H1 (cell line): ENCODE results near the gene R3HDM4. TPM values are rescaled to one million over a fixed set of nuclear protein-coding genes. Genes with fewer than 3 reads are reported as not detected.

Experiments used
- ASH2L ChIP-seq: fragments of 200-600, 300-600 bp; sonication (generic); IDR thresholded peaks from one replicate; pipeline ENCODE4 v1.7.1; 2017; ENCODE audit warnings: low read length
- CHD7 ChIP-seq: fragments of 300-600 bp; sonication (generic); IDR thresholded peaks from 2 replicates; pipeline ENCODE4 v1.7.1; 2012; ENCODE audit warnings: low read length, moderate library complexity, mild to moderate bottlenecking, inconsistent platforms; ENCODE audit not compliant: insufficient replicate concordance
- CREB1 ChIP-seq: IDR thresholded peaks from 2 replicates; pipeline ENCODE4 v1.6.1; 2012; ENCODE audit warnings: inconsistent platforms
- EP300 ChIP-seq, 2 experiments: IDR thresholded peaks; 1 replicate in 1 of 2; 2 replicates in 1 of 2; pipeline ENCODE4 v1.6.1; 2011 to 2012; ENCODE audit warnings: low read depth in 2 of 2, low read length in 2 of 2, mild to moderate bottlenecking in 2 of 2, borderline replicate concordance in 1 of 2, inconsistent platforms in 1 of 2, moderate library complexity in 1 of 2
- HDAC2 ChIP-seq, 2 experiments: fragments of 300-600 bp in 1 of 2; sonication (generic) in 1 of 2; IDR thresholded peaks; 2 replicates each; pipeline ENCODE4 v1.6.1; 2011 to 2012; ENCODE audit warnings: low read depth in 2 of 2, low read length in 2 of 2, mild to moderate bottlenecking in 2 of 2, moderate library complexity in 2 of 2, borderline replicate concordance in 1 of 2, inconsistent platforms in 1 of 2
- KDM1A ChIP-seq: fragments of 200-600, 300-600 bp; sonication (generic); IDR thresholded peaks from 2 replicates; pipeline ENCODE4 v1.7.1; 2016; ENCODE audit warnings: mild to moderate bottlenecking, low read length, borderline replicate concordance
- SP2 ChIP-seq: IDR thresholded peaks from 2 replicates; pipeline ENCODE4 v1.6.1; 2012; ENCODE audit warnings: mild to moderate bottlenecking, low read length, inconsistent platforms
- TAF1 ChIP-seq: IDR thresholded peaks from 2 replicates; pipeline ENCODE4 v1.6.1; 2011; ENCODE audit warnings: mild to moderate bottlenecking, low read depth, low read length
- TAF7 ChIP-seq: optimal IDR thresholded peaks from 2 replicates; pipeline ENCODE3; 2011; ENCODE audit warnings: low read depth, mild to moderate bottlenecking, inconsistent platforms, low read length, moderate library complexity, borderline replicate concordance
- polyA plus RNA-seq, 7 experiments: library from polyadenylated mRNA; depleted of rRNA in 3 of 7; stranded (reverse) in 5 of 7; unstranded in 2 of 7; fragments of >200 nt in 5 of 7; fragments of 200-250 nt in 2 of 7; gene quantifications; 1 replicate in 5 of 7; 2 replicates in 1 of 7; 4 replicates in 1 of 7; pipeline versions ENCODE4 v1.2.1 to v1.2.3, GENCODE V29; 2011 to 2013; ENCODE audit warnings: missing spikeins in 2 of 7, mixed read lengths in 2 of 7
- total RNA-seq: library from RNA; stranded (reverse); fragmentation: NEBNext Ultra II Directional; extraction: Animal tissue kit (Norgen Biotek cat#: 25700); gene quantifications from 2 replicates; pipeline ENCODE4 v1.2.1, GENCODE V29; 2021

Gene R3HDM4
- total and polyA plus RNA-seq, 2 of the 8 experiments (the other 6 are each of a cell fraction or from before 2014, with no cell fraction given): 76.8 to 102 TPM

GRCh38 chr19:853014-853585, 59.9 kb downstream of the R3HDM4 start (continued):
- TF ChIP-seq CHD7 (no peak), TAF7 (no peak), ASH2L (no peak), KDM1A (no peak), SP2 (no peak), EP300 (IDR thresholded peaks at IDR 0.05; ENCODE audit: borderline replicate concordance in 1 of 2, low read depth in 2 of 2, low read length in 2 of 2) (no peak), TAF1 (no peak), CREB1 (no peak), HDAC2 (IDR thresholded peaks at IDR 0.05; ENCODE audit: borderline replicate concordance in 1 of 2, low read depth in 2 of 2, low read length in 2 of 2) (no peak)
